H1 (cell line): ENCODE results near the gene FYB2. TPM values are rescaled to one million over a fixed set of nuclear protein-coding genes. Genes with fewer than 3 reads are reported as not detected.

Source experiments
- CTCF ChIA-PET: fragments of 300-600 bp; sonication (Branson Sonifier 250); formaldehyde crosslinking; loops from one replicate; lab custom pipeline; 2021; ENCODE audit not compliant: partially characterized antibody; lab: Charles Lee
- POLR2A ChIA-PET: fragments of 300-600 bp; sonication (Branson Sonifier 250); formaldehyde crosslinking; loops from one replicate; lab custom pipeline; 2021; ENCODE audit warnings: inconsistent platforms; ENCODE audit not compliant: partially characterized antibody; lab: Charles Lee
- DNase-seq, 2 experiments: peaks; one replicate each; pipeline versions ENCODE4 v3.0.0 to v3.0.0-alpha.2; 2010 to 2022; ENCODE audit warnings: low spot score in 2 of 2, low read depth in 1 of 2, mixed read lengths in 1 of 2
- FAIRE-seq: peaks from 2 replicates; lab custom pipeline; 2011; peaks lifted over from hg19 to GRCh38; lab: Jason Lieb, UNC
- H2AFZ ChIP-seq: 2 replicates; pipeline ENCODE4 v1.8.1; 2012; ENCODE audit warnings: low read length, inconsistent platforms
- H2AK5ac ChIP-seq: 2 replicates; pipeline ENCODE4 v1.6.1; 2013; ENCODE audit warnings: low read depth, low read length
- H2BK120ac ChIP-seq: replicated peaks from 2 replicates; pipeline ENCODE3; 2013; ENCODE audit warnings: low read depth, low read length, inconsistent platforms
- H2BK12ac ChIP-seq: 2 replicates; pipeline ENCODE4 v1.6.1; 2013; ENCODE audit warnings: low read depth, low read length
- H2BK15ac ChIP-seq: 2 replicates; pipeline ENCODE4 v1.6.1; 2013; ENCODE audit warnings: low read length
- H2BK20ac ChIP-seq: 2 replicates; pipeline ENCODE4 v1.6.1; 2013; ENCODE audit warnings: low read length
- H2BK5ac ChIP-seq: 2 replicates; pipeline ENCODE4 v1.6.1; 2013; ENCODE audit warnings: low read depth, low read length
- H3K14ac ChIP-seq: 2 replicates; pipeline ENCODE4 v1.6.1; 2013; ENCODE audit warnings: inconsistent platforms; ENCODE audit not compliant: insufficient read length
- H3K18ac ChIP-seq: 2 replicates; pipeline ENCODE4 v1.6.1; 2013; ENCODE audit warnings: low read length; ENCODE audit errors: extremely low read depth
- H3K23ac ChIP-seq: 2 replicates; pipeline ENCODE4 v1.6.1; 2013; ENCODE audit warnings: inconsistent platforms; ENCODE audit not compliant: insufficient read length
- H3K23me2 ChIP-seq: 2 replicates; pipeline ENCODE4 v1.6.1; 2013; ENCODE audit warnings: low read depth, low read length
- H3K27ac ChIP-seq: 2 replicates; pipeline ENCODE4 v1.6.1; 2011; ENCODE audit warnings: low read depth, low read length, inconsistent platforms
- H3K27me3 ChIP-seq, 4 experiments: replicated peaks in 1 of 4; 1 replicate in 1 of 4; 2 replicates in 3 of 4; pipeline versions ENCODE4 v1.6.1 to v1.8.1; 2011 to 2013; ENCODE audit warnings: low read length in 3 of 4, mild to moderate bottlenecking in 3 of 4, inconsistent platforms in 2 of 4, mixed read lengths in 2 of 4, moderate library complexity in 1 of 4; ENCODE audit not compliant: control insufficient read depth in 3 of 4, insufficient read depth in 3 of 4; ENCODE audit errors: extremely low read depth in 1 of 4
- H3K36me3 ChIP-seq, 4 experiments: 2 replicates each; pipeline versions ENCODE4 v1.6.1 to v1.8.1; 2011 to 2013; ENCODE audit warnings: mild to moderate bottlenecking in 4 of 4, low read length in 3 of 4, moderate library complexity in 2 of 4, control low read depth in 1 of 4, inconsistent platforms in 1 of 4; ENCODE audit not compliant: insufficient read depth in 4 of 4, control insufficient read depth in 2 of 4
- H3K4ac ChIP-seq: replicated peaks from 2 replicates; pipeline ENCODE3; 2013; ENCODE audit warnings: low read length, low read depth, mixed read lengths, inconsistent platforms; ENCODE audit not compliant: insufficient read length
- H3K4me1 ChIP-seq, 4 experiments: replicated peaks in 1 of 4; 1 replicate in 1 of 4; 2 replicates in 3 of 4; pipeline versions ENCODE4 v1.6.1 to v1.8.1; 2011 to 2013; ENCODE audit warnings: low read length in 3 of 4, inconsistent platforms in 2 of 4, mixed read lengths in 1 of 4; ENCODE audit not compliant: insufficient read depth in 4 of 4, control insufficient read depth in 3 of 4
- H3K4me2 ChIP-seq, 2 experiments: 2 replicates each; pipeline versions ENCODE4 v1.6.1 to v1.8.1; 2011 to 2013; ENCODE audit warnings: low read depth in 2 of 2, low read length in 2 of 2, control low read depth in 1 of 2, inconsistent platforms in 1 of 2, mild to moderate bottlenecking in 1 of 2; ENCODE audit not compliant: insufficient read depth in 1 of 2
- H3K4me3 ChIP-seq, 4 experiments: fragments of 200-600, 300-600 bp in 1 of 4; sonication (generic), shearing (Covaris generic), sonication (Bioruptor Twin) in 1 of 4; 2 replicates each; pipeline versions ENCODE4 v1.5.1 to v1.8.1; 2011 to 2016; ENCODE audit warnings: low read length in 4 of 4, low read depth in 3 of 4, control low read depth in 2 of 4, inconsistent platforms in 2 of 4, mild to moderate bottlenecking in 2 of 4, mixed read lengths in 1 of 4, moderate library complexity in 1 of 4; ENCODE audit not compliant: insufficient read depth in 2 of 4; ENCODE audit errors: extremely low read depth in 1 of 4
- H3K56ac ChIP-seq: replicated peaks from 2 replicates; pipeline ENCODE3; 2013; ENCODE audit warnings: low read depth, mild to moderate bottlenecking, mixed read lengths, low read length, inconsistent platforms; ENCODE audit not compliant: insufficient read length
- H3K79me1 ChIP-seq: 2 replicates; pipeline ENCODE4 v1.6.1; 2013; ENCODE audit warnings: low read depth, low read length, control low read depth
- H3K79me2 ChIP-seq, 2 experiments: 2 replicates each; pipeline versions ENCODE4 v1.6.1 to v1.8.1; 2012 to 2013; ENCODE audit warnings: low read length in 2 of 2, mild to moderate bottlenecking in 2 of 2, inconsistent platforms in 1 of 2; ENCODE audit not compliant: insufficient read depth in 2 of 2, control insufficient read depth in 1 of 2
- H3K9ac ChIP-seq, 4 experiments: replicated peaks in 1 of 4; 1 replicate in 1 of 4; 2 replicates in 3 of 4; pipeline versions ENCODE4 v1.6.1 to v1.8.1; 2011 to 2013; ENCODE audit warnings: low read depth in 3 of 4, low read length in 3 of 4, control low read depth in 2 of 4, mild to moderate bottlenecking in 2 of 4, moderate library complexity in 2 of 4, inconsistent platforms in 1 of 4; ENCODE audit errors: extremely low read depth in 1 of 4
- H3K9me3 ChIP-seq, 2 experiments: 2 replicates each; pipeline versions ENCODE4 v1.6.1 to v1.8.1; 2012 to 2013; ENCODE audit warnings: mild to moderate bottlenecking in 2 of 2, moderate library complexity in 2 of 2, control low read depth in 1 of 2, inconsistent platforms in 1 of 2, low read depth in 1 of 2, low read length in 1 of 2, mixed read lengths in 1 of 2; ENCODE audit not compliant: insufficient read depth in 2 of 2
- H4K20me1 ChIP-seq, 2 experiments: replicated peaks in 1 of 2; 2 replicates each; pipeline versions ENCODE3 to v1.8.1; 2011 to 2013; ENCODE audit warnings: inconsistent platforms in 2 of 2, low read length in 2 of 2, mild to moderate bottlenecking in 1 of 2; ENCODE audit not compliant: insufficient read depth in 2 of 2, control insufficient read depth in 1 of 2
- H4K5ac ChIP-seq: 2 replicates; pipeline ENCODE4 v1.6.1; 2013; ENCODE audit warnings: low read length, low read depth, mixed read lengths, inconsistent platforms; ENCODE audit not compliant: insufficient read length
- H4K8ac ChIP-seq: 2 replicates; pipeline ENCODE4 v1.8.0; 2013; ENCODE audit warnings: mild to moderate bottlenecking, moderate library complexity, low read length, inconsistent platforms; ENCODE audit not compliant: insufficient read depth; ENCODE audit errors: extremely low read depth
- H4K91ac ChIP-seq: replicated peaks from 2 replicates; pipeline ENCODE3; 2013; ENCODE audit warnings: low read length, mixed read lengths, inconsistent platforms; ENCODE audit not compliant: insufficient read length
- EP300 ChIP-seq, 2 experiments: IDR thresholded peaks; 1 replicate in 1 of 2; 2 replicates in 1 of 2; pipeline ENCODE4 v1.6.1; 2011 to 2012; ENCODE audit warnings: low read depth in 2 of 2, low read length in 2 of 2, mild to moderate bottlenecking in 2 of 2, borderline replicate concordance in 1 of 2, inconsistent platforms in 1 of 2, moderate library complexity in 1 of 2
- JUN ChIP-seq: IDR thresholded peaks from 2 replicates; pipeline ENCODE4 v1.6.1; 2011; ENCODE audit warnings: low read depth, mild to moderate bottlenecking, improper control_type of control experiment, low read length
- KDM4A ChIP-seq: IDR thresholded peaks from one replicate; pipeline ENCODE4 v1.7.1; 2012; ENCODE audit warnings: low read depth, mild to moderate bottlenecking, moderate library complexity, low read length, inconsistent platforms; ENCODE audit not compliant: severe bottlenecking
- NANOG ChIP-seq: IDR thresholded peaks from 2 replicates; pipeline ENCODE4 v1.6.1; 2011; ENCODE audit warnings: low read length, low read depth, mild to moderate bottlenecking, inconsistent platforms; ENCODE audit not compliant: insufficient read depth, poor library complexity, severe bottlenecking
- POLR2A ChIP-seq, 2 experiments: IDR thresholded peaks; 1 replicate in 1 of 2; 2 replicates in 1 of 2; pipeline ENCODE4 v1.6.1; 2011; ENCODE audit warnings: low read depth in 2 of 2, low read length in 2 of 2, mild to moderate bottlenecking in 2 of 2; ENCODE audit errors: control extremely low read depth in 1 of 2
- RFX5 ChIP-seq: IDR thresholded peaks from 2 replicates; pipeline ENCODE4 v1.6.1; 2011; ENCODE audit warnings: low read depth, low read length, improper control_type of control experiment, borderline replicate concordance
- SAP30 ChIP-seq: fragments of 300-600 bp; sonication (generic); IDR thresholded peaks from 2 replicates; pipeline ENCODE4 v1.7.1; 2012; ENCODE audit warnings: low read length, moderate library complexity, mild to moderate bottlenecking, inconsistent platforms; ENCODE audit not compliant: insufficient read depth, insufficient replicate concordance
- SIX5 ChIP-seq: IDR thresholded peaks from 2 replicates; pipeline ENCODE4 v1.6.1; 2011; ENCODE audit warnings: mild to moderate bottlenecking, low read depth, low read length
- TBP ChIP-seq: IDR thresholded peaks from 2 replicates; pipeline ENCODE4 v1.6.1; 2011; ENCODE audit warnings: low read depth, low read length, improper control_type of control experiment
- ZNF274 ChIP-seq: IDR thresholded peaks from 2 replicates; pipeline ENCODE4 v1.7.0; 2012; ENCODE audit warnings: low read length, borderline replicate concordance; ENCODE audit errors: extremely low read depth
- WGBS, 2 experiments: shearing (Covaris generic) in 1 of 2; methylation state at CpG; one replicate each; pipeline versions ENCODE4 v1.1.6 to v1.1.7; 2013 to 2015; ENCODE audit warnings: low lambda C conversion rate in 2 of 2, mixed read lengths in 2 of 2, inconsistent platforms in 1 of 2, low coverage in 1 of 2, missing lambda C conversion rate in 1 of 2; ENCODE audit not compliant: insufficient replicate concordance in 2 of 2, insufficient coverage in 1 of 2, insufficient read length in 1 of 2; ENCODE audit errors: extremely low coverage in 1 of 2, missing lambda C conversion rate in 1 of 2; 5-methylcytosine and 5-hydroxymethylcytosine counted together
- polyA plus RNA-seq, 7 experiments: library from polyadenylated mRNA; depleted of rRNA in 3 of 7; stranded (reverse) in 5 of 7; unstranded in 2 of 7; fragments of >200 nt in 5 of 7; fragments of 200-250 nt in 2 of 7; gene quantifications; 1 replicate in 5 of 7; 2 replicates in 1 of 7; 4 replicates in 1 of 7; pipeline versions ENCODE4 v1.2.1 to v1.2.3, GENCODE V29; 2011 to 2013; ENCODE audit warnings: missing spikeins in 2 of 7, mixed read lengths in 2 of 7
- total RNA-seq: library from RNA; stranded (reverse); fragmentation: NEBNext Ultra II Directional; extraction: Animal tissue kit (Norgen Biotek cat#: 25700); gene quantifications from 2 replicates; pipeline ENCODE4 v1.2.1, GENCODE V29; 2021
- TF ChIP-seq, protein P1 (sequence below): IDR thresholded peaks from 2 replicates; pipeline ENCODE4 v1.6.1; 2012; ENCODE audit warnings: low read length, inconsistent platforms

Gene FYB2
- total and polyA plus RNA-seq, 2 of the 8 experiments (the other 6 are each of a cell fraction or from before 2014, with no cell fraction given) = 0.11 to 0.17 TPM

- Histone ChIP-seq H2BK12ac (no peak overlapping the region), H4K8ac (no peak overlapping the region), H4K91ac (no peak overlapping the region), H3K27me3 (no peaks in the 10 kb centered on the region), H2BK5ac (no peak overlapping the region), H2AK5ac (no peak overlapping the region), H2BK120ac (no peak overlapping the region), H2BK20ac (no peak overlapping the region), H3K9me3 (no peaks in the 10 kb centered on the region), H4K20me1 (no peaks in the 10 kb centered on the region), H2BK15ac (no peak overlapping the region), H3K9ac (no peak overlapping the region), H3K79me1 (no peaks in the 10 kb centered on the region), H3K4me3 (no peak overlapping the region), H4K5ac (no peak overlapping the region), H3K18ac (no peak overlapping the region), H3K4me2 (no peak overlapping the region), H3K23ac (no peak overlapping the region), H2AFZ (no peak overlapping the region), H3K56ac (no peak overlapping the region), H3K79me2 (no peaks in the 10 kb centered on the region), H3K36me3 (no peaks in the 10 kb centered on the region)
- DNase-seq = no peak
- 83% methylated on average over 2 of the region's 2 CpGs; no CpG with 5 or more reads in 1 of the 2 experiments for WGBS, 2 experiments
- POLR2A ChIA-PET = no interaction called here
- TF ChIP-seq ZNF274 (no peak), SAP30 (no peak), RFX5 (no peak), TBP (no peak), SIX5 (no peak), KDM4A (no peak), NANOG (no peak), EP300 (IDR thresholded peaks at IDR 0.05; ENCODE audit: borderline replicate concordance in 1 of 2, low read depth in 2 of 2, low read length in 2 of 2) (no peak), POLR2A (IDR thresholded peaks at IDR 0.05; ENCODE audit: control extremely low read depth in 1 of 2, low read depth in 2 of 2, low read length in 2 of 2) (no peak), JUN (no peak)
- TF ChIP-seq, protein P1, sequence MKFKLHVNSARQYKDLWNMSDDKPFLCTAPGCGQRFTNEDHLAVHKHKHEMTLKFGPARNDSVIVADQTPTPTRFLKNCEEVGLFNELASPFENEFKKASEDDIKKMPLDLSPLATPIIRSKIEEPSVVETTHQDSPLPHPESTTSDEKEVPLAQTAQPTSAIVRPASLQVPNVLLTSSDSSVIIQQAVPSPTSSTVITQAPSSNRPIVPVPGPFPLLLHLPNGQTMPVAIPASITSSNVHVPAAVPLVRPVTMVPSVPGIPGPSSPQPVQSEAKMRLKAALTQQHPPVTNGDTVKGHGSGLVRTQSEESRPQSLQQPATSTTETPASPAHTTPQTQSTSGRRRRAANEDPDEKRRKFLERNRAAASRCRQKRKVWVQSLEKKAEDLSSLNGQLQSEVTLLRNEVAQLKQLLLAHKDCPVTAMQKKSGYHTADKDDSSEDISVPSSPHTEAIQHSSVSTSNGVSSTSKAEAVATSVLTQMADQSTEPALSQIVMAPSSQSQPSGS = no peak
- TF ChIP-seq, all 59 proteins: peak for 0
- CTCF ChIA-PET = interaction anchor here (3.5 to 5.2 kb wide), 2 partner anchors 48 to 64 kb away, joined by 30 to 39 read pairs; partner anchors contain the start of gene FYB2
- H3K14ac ChIP-seq = no peak overlapping the region
- H3K4me1 ChIP-seq = no peaks in the 10 kb centered on the region
- no peak overlapping the region for H3K4ac ChIP-seq
- no peak for FAIRE-seq
- H3K23me2 ChIP-seq = no peaks in the 10 kb centered on the region; the same call in 1 of the 2 replicates
- H3K27ac ChIP-seq = no peak overlapping the region
These were observed 63.3 kb downstream of the FYB2 start for GRCh38 chr1:56755911-56756310.
